ENCODE data around the gene PODXL2. TPM values are rescaled to one million over a fixed set of nuclear protein-coding genes. Genes with fewer than 3 reads are reported as not detected.

Gene PODXL2
- total RNA-seq, 1 experiment from 2014 or later = 26.6 TPM

- TF ChIP-seq CTCF (conservative IDR thresholded peaks at IDR 0.05; ENCODE audit: low read depth, low read length) = no peak
- no peak for TF ChIP-seq EZH2 (IDR thresholded peaks at IDR 0.05; ENCODE audit: borderline replicate concordance, low read depth, low read length, poor library complexity, severe bottlenecking)
- no peaks in the 10 kb centered on the region for H3K27me3 ChIP-seq (replicated peaks; ENCODE audit: insufficient read depth, low read depth, low read length, poor library complexity)
- ChIA-PET CTCF (no interaction called here), POLR2A (ENCODE audit: low non-redundant PET) (no interaction called here)
- no peaks in the 10 kb centered on the region for H3K36me3 ChIP-seq (ENCODE audit: insufficient read depth, low read length, poor library complexity, severe bottlenecking)
- H3K4me1 ChIP-seq (ENCODE audit: insufficient read depth, low read length, poor library complexity, severe bottlenecking) = peaks cover 6% of the 10 kb centered on the region
- intact Hi-C loops (cut with micrococcal nuclease; ENCODE audit: unreplicated experiment) = no loop called here
- BruUV-seq (replicated peaks) = no TSS peak
- H3K4me3 ChIP-seq (ENCODE audit: low read depth, low read length, poor library complexity, severe bottlenecking) = no peak overlapping the region
- H3K27ac ChIP-seq (ENCODE audit: low read depth, low read length, poor library complexity, severe bottlenecking) = no peak overlapping the region
- no peak for DNase-seq (ENCODE audit: low spot score)
- H3K9me3 ChIP-seq (ENCODE audit: low read depth, low read length, poor library complexity, severe bottlenecking) = no peaks in the 10 kb centered on the region
These were observed 88.6 kb downstream of the PODXL2 start for GRCh38 chr3:127717357-127718244.

DNA sequence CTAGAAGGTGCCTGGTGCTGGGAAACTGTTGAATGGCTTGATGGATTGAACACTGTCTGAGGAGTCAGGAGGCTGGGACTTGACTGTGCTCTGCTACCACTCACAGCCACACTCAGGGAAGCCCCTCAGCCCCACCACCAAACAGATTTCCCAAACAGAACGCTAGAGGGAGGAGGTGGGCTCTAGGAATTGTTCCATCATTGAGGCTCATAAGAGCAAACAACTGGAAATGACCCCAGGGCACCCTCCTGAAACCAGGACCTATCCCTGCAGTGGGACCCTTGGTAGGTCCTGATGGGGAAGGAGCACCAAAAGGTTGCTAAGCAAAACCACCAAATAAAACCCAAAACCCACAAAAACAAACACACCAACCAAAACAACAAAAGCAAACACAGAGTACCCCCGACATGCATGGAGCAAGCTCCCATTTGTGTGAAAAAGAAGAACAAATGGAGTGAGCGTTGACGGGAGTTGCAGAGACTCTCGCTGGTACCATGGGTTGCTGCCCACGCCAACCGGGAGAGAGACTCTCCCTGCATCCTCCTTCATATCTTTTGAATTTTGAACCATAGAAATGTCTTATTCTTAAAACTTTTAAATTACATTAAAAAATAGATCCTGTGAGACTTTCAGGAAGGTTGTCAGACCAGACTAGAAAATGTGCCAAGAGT is 89.4 kb downstream of the PODXL2 start:
- Histone ChIP-seq H3K27ac (ENCODE audit: low read depth, low read length, poor library complexity, severe bottlenecking) (no peak overlapping the region), H3K4me1 (ENCODE audit: insufficient read depth, low read length, poor library complexity, severe bottlenecking) (peaks cover 8% of the 10 kb centered on the region), H3K27me3 (replicated peaks; ENCODE audit: insufficient read depth, low read depth, low read length, poor library complexity) (no peaks in the 10 kb centered on the region), H3K4me3 (ENCODE audit: low read depth, low read length, poor library complexity, severe bottlenecking) (no peak overlapping the region), H3K9me3 (ENCODE audit: low read depth, low read length, poor library complexity, severe bottlenecking) (no peaks in the 10 kb centered on the region), H3K36me3 (ENCODE audit: insufficient read depth, low read length, poor library complexity, severe bottlenecking) (no peaks in the 10 kb centered on the region)
- no peak for DNase-seq (ENCODE audit: low spot score)
- POLR2A ChIA-PET (ENCODE audit: low non-redundant PET) = no interaction called here
- TF ChIP-seq CTCF (conservative IDR thresholded peaks at IDR 0.05; ENCODE audit: low read depth, low read length) (0 out of 2 replicates have a peak, but pooled peaks have one; percentile 22), EZH2 (IDR thresholded peaks at IDR 0.05; ENCODE audit: borderline replicate concordance, low read depth, low read length, poor library complexity, severe bottlenecking) (no peak)
- CTCF ChIA-PET = no interaction called here
- no TSS peak for BruUV-seq (replicated peaks)
- intact Hi-C loops (cut with micrococcal nuclease; ENCODE audit: unreplicated experiment) = no loop called here

DNA sequence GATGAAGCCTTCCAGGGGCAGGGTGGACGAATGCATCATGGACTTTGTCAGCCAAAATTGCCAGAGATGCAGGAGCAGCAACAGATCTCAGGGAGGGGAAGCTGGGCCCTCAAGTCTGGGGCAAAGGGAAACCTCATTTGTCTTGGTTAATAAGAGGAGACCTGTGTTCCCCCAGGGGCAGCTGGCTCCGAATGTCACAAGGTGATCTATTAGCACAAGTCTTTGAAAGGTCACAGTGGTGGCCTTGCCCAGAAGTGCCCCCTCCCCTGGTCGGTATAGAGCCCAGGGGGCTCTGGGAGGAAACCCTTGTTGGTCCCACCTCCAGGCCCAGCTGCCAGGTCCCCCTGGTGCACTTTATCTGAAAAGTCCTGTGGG is 89.9 kb downstream of the PODXL2 start:
- CTCF ChIA-PET = no interaction called here
- peaks cover 8% of the 10 kb centered on the region for H3K4me1 ChIP-seq (ENCODE audit: insufficient read depth, low read length, poor library complexity, severe bottlenecking)
- H3K27me3 ChIP-seq (replicated peaks; ENCODE audit: insufficient read depth, low read depth, low read length, poor library complexity) = no peaks in the 10 kb centered on the region
- intact Hi-C loops (cut with micrococcal nuclease; ENCODE audit: unreplicated experiment) = no loop called here
- no peak overlapping the region for H3K27ac ChIP-seq (ENCODE audit: low read depth, low read length, poor library complexity, severe bottlenecking)
- POLR2A ChIA-PET (ENCODE audit: low non-redundant PET) = no interaction called here
- no TSS peak for BruUV-seq (replicated peaks)
- no peaks in the 10 kb centered on the region for H3K36me3 ChIP-seq (ENCODE audit: insufficient read depth, low read length, poor library complexity, severe bottlenecking)
- TF ChIP-seq CTCF (conservative IDR thresholded peaks at IDR 0.05; ENCODE audit: low read depth, low read length) = no peak
- no peak for TF ChIP-seq EZH2 (IDR thresholded peaks at IDR 0.05; ENCODE audit: borderline replicate concordance, low read depth, low read length, poor library complexity, severe bottlenecking)
- H3K9me3 ChIP-seq (ENCODE audit: low read depth, low read length, poor library complexity, severe bottlenecking) = no peaks in the 10 kb centered on the region
- DNase-seq (ENCODE audit: low spot score) = no peak
- no peak overlapping the region for H3K4me3 ChIP-seq (ENCODE audit: low read depth, low read length, poor library complexity, severe bottlenecking)

Data from A673 (cell line).